Activated naive CD4-positive, alpha-beta T cell treated with Interleukin-2 at 50 U/mL for 16 hours (primary cell): ENCODE measurements around the gene TOX2.
A peak's percentile ranks its signal among the peaks of the same experiment; 100 is the strongest.

Experiments used
- DNase-seq: peaks from one replicate; pipeline ENCODE4 v3.0.0-alpha.2; 2020

Gene TOX2

DNA sequence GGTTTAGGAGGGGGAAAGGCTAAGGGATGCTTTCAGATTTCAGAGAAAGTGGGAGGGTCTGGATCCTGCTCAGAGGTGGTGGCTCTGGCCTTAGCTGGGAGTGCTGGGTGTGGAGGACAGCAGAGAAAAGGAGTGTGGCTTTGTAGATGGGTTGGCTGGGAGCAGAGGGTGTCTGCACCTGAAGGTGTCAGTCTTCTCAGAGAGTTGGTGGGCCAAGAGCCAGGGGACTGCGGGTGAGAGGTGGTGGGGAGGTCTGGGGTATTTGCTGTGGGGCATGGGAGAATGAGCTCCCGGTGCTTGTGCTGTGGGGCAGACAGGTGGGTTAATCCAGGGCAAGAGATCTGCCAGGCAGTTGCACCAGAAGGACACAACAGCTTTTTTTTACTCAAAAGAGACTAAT lies 67.4 kb downstream of the TOX2 start:
- DNase-seq, result no peak

DNA sequence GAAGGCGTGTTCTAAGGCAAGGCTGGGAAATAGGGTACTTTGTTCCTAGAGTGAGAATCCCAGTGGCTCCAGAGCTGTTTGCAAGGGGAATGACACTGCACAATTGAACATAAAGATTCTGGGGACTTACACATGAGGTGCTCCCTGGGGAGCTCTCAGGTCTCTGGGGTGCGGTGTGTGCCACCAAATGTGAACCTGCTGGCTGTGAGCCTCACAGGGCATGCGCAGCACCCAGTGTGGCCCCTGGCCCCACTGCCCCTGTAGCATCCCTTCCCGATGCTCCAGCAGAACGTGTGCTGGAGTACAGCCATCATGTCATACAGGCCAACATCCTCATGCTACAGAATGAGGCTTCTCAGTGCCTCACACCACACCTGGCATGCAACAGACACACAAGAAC lies 68.2 kb downstream of the TOX2 start:
- DNase-seq, result no peak

DNA sequence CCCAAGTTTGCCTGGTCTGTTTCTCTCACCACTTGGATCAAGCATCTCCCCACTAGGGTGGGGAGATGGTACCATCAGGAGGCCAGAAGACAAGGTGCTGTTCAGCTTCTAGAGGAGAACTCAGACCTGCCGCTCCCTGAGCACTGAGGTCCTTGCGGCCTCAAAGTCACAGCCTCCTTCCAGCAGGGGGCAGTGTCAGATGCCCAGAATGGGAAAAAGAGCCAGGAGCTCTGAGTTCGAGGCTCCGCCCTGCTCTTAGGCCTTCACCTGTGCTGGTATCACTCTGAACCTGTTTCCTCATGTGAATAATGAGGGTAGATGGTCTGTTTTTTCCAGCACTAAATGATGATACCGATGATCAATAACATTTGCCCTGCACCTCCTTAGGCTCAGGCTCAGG lies 68.7 kb downstream of the TOX2 start:
- peak; percentile 40 for DNase-seq

DNA sequence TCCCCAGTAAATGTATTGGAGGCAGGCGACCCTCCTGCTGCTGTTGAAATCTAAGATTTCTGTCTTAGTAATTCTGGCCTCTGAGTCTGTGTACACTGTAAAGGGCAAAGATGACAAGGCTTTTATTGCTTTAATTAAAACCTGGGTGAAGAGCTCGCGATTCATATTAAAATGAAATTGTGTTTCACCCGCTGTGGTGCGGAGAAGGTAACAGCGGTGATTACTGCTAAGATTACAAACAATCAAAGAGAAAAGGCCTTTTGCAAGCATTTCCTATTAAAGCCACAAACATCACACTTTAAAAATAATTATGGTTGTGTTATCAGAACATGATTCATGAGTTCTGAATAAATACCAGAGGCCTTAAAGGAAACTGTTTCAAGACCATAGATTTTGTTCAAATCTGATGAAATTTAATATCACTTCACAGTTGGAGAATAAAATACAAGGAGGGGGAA lies 69.3 kb downstream of the TOX2 start:
- no peak for DNase-seq

DNA sequence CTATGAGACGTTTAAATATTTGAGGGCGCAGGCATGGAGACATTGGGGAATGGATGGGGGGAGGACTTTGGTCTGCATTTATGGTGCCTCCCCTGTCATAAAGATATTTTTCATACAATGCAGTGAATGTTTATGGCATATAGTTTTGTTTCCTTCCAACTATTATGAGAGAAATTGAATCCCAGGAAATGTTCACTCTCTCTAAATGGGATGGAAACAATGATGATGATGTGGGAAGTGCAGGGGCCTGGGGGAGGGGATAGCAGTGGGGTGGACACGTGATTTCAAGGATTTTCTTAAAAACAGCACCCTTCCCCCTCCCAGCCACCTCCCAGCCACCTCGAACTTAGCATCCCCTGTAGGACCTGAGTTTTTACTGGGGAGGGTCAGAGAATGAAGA lies 69.9 kb downstream of the TOX2 start:
- DNase-seq, result no peak

DNA sequence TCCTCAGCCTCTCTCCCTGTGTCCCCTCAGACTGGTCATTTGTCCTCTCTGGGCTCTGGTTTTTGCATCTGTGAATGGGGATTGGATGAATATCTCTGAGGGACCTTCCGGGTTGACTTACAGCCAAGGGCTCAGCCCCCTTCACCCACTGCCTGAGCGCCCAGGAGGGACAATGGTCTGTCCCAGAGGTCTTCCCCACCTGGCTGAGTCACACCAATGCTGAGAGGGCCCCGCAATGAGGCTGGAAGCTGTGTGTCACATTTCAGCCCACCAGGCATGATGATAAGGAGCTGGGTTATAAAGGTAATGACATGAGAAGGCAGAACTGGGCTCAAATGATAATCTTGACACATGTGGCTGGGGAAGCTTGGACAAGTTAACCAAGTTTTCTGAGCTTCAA lies 70.5 kb downstream of the TOX2 start:
- DNase-seq, result no peak

DNA sequence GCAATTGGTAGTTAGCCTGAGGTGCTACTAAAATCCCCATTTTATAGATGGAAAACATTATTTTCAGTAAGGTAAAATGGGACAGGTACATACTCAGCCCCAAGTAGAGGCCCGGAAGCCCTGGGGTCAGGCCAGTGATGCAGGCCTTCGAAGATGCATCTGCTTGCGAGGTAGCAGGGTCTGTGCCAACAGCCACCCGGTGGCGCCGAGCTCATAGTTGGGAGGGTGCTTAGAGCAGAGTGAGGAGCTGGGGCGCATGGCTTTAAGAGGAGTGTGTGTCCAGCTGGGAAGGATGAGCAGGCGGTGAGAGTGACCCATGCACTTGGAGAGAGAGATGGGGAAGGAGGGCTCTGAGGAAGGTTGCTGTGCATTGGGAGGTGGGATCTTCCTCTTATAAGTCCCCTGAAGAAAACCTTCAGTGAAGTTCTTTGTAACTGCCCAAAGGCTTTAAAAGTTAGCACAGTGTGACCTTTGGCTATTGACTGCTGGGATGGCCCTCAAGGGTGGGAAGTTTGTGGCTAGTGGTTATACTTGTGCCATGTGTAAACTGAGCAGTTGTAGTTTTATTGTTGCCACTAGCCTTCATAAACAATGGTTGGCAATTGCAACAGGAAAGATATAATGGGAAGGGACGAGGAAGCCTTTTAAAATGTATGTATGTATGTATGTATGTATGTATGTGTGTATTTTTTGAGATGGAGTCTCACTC lies 71.1 kb downstream of the TOX2 start:
- no peak for DNase-seq

DNA sequence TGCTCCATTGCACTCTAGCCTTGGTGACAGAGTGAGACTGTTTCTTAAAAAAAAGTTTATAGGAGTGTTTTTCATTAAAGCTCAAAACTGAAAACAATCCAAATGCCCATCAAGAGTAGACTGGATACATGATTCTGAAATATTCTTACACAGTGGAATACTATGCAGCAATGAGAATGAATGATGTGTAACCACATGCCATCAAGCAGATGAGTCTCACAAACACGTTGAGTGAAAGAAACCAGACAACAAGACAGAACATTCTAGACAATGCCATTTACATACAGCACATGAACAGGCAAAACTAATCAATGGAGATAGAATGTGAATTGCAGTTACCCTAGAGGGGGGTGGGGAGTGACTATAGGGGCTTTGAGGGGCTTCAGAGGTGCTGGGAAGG lies 72.4 kb downstream of the TOX2 start:
- no peak for DNase-seq

DNA sequence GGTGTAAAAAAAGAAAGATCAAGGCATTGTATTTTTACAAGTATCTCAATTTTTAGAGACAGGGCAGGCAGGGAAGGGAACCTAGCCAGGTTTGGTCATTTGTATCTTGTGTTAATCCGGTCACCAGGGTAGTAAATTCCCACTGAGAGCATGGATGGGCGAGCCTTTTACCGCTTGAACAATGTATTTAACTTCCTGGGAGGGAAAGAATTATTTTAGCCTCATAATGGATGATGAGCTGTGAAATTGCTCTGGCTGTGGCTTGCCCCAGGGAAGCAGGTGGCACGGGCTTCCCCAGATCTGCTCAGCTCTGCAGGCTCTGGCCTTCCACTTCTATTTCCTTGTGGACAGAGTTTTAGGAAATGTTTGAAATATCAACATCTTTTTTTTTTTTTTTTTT lies 72.9 kb downstream of the TOX2 start:
- DNase-seq, result no peak

DNA sequence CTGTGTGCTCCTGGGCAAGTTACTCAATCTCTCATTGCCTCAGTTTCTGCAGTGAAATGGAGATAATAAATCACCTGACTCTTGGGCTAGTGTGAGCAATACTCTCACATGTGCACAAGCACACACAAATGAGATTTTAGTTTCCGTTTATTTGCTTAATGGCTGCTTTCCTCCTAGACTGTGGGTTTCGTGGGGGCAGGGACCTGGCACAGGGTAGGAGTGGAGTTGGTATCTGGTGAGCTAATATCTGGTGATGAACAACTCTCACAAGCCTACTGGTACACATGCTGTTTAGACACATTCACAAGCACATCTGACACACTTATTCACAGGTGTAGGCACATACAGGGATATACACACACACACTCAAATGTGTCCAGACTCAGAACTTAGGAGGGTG lies 73.8 kb downstream of the TOX2 start:
- DNase-seq, result no peak

DNA sequence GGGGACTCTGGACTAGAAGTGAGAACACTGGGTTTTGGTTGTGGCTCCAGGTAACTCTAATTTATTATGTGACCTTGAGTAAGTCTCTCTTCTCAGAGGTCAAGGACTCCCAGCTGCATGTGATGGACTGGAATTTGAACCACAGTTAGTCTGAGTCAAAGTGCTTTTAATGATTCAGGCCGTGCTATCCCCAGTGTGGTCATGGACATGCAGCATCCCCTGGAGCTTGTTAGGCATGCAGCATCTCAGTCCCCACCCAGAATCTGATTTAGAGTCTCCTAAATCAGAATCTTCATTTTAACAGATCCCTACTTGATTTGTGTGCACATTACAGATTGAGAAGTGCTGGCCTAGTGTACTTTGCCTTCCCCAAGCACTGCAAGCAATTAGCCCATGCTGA lies 74.2 kb downstream of the TOX2 start:
- DNase-seq, result no peak

DNA sequence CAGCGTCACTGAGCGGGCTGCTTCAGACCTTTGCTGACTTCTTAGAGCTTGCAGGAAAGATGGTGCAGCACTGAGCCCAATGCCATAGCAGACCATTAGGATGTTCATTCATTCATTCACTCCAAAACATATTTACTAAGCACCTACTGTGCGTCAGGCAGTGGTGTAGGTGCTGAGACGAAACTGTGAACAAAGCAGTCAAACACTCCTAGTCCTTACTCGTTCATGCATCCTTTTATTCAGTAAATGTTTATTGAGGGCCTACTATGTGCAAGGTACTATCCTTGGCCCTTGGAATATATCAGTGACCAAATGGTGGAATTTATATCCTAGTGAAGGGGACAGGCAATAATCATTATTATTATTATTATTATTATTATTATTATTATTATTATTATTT lies 76.6 kb downstream of the TOX2 start:
- no peak for DNase-seq

DNA sequence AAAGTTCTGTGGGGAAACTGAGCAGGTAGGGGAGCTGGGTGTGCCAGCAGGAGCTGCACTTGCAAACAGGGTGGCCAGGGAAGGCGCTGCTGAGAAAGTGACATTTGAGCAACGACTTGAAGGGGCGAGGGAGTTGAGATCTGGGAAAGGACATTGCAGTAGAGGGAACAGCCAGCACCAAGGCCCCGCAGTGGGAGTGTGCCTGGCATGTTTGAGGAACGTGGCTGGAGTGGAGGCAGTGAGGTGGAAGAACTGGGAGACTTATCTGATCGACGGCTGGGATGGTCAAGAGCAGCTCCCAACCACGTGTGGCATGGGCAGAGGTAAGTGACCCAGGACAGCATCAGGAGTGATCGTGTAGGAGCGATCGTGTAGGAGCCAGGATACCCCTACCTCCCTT lies 77.3 kb downstream of the TOX2 start:
- no peak for DNase-seq

DNA sequence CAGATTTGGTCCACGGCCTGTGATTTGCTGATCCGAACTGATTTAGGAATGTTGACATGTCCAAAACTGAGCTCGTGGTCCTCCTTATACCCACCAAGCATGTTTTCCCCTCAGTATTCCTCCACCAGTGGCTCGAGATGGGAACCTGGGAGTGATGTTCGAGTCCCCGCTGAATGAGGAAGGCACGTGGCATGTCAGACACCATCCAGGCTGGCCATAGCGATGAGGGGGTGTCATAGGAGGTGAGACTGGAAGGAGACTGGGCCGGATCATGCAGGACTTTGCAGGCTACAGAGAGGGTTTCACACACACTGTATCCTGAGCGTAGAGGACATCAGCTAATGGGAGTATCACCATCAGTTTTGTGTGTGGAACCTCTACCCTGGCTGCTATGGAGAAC lies 78.2 kb downstream of the TOX2 start:
- no peak for DNase-seq

DNA sequence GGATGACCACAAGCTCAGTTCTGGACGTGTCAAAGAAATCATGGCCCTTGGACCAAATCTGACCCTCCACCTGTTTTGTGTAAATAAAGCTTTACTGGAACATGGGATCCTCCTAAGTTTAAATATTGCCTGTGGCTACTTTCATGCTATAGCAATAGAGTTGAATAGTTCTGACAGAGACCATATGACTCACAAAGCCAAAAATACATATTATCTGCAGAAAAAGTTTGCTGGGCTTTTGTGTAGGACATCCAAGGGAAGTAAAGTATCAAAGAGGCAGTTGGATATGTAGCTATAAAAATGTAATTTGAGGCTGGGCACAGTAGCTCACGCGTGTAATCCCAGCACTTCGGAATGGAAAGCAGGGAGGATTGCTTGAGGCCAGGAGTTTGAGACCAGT lies 78.9 kb downstream of the TOX2 start:
- no peak for DNase-seq

DNA sequence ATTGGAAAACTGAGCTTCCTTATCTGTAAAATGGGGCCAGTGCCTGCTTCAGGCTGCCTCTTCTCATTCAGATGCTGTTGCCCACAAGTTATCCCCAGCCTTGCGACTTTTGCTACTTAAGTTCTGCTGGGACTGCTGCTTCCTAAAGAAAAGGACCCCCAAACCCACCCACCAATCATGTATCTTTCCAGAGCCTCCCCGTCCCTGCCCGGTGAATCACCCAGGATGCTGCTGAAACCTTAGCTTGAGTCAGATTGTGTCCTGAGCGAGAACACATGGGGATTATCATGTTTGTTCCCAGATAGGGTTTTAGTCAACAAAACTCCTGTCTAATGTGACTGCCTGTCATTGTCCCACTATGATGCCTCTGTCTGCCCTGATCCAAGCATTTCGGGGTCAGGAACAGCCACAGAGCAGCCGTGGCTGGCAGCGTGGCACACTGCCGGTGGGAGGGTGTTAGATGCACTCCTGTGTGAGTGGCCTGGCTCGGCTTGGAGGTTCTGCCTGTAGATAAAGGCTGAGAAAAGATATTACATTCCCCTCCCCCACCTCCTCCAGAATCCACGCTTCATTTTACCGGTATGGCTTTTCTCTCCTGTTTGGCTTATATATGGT lies 79.9 kb downstream of the TOX2 start:
- no peak for DNase-seq

DNA sequence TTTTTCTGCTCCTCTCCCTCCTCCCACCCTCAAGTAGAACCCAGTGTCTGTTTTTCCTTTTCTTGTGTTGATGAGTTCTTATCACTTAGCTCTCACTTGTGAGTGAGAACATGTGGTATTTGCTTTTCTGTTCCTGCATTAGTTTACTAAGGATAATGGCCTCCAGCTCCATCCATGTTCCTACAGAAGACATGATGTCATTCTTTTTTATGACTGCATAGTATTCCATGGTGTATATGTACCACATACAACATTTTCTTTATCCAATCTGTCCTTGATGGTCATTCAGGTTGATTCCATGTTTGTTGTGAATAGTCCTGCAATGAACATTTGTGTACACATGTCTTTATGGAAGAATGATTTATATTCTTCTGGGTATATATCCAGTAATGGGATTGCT lies 81.0 kb downstream of the TOX2 start:
- no peak for DNase-seq

DNA sequence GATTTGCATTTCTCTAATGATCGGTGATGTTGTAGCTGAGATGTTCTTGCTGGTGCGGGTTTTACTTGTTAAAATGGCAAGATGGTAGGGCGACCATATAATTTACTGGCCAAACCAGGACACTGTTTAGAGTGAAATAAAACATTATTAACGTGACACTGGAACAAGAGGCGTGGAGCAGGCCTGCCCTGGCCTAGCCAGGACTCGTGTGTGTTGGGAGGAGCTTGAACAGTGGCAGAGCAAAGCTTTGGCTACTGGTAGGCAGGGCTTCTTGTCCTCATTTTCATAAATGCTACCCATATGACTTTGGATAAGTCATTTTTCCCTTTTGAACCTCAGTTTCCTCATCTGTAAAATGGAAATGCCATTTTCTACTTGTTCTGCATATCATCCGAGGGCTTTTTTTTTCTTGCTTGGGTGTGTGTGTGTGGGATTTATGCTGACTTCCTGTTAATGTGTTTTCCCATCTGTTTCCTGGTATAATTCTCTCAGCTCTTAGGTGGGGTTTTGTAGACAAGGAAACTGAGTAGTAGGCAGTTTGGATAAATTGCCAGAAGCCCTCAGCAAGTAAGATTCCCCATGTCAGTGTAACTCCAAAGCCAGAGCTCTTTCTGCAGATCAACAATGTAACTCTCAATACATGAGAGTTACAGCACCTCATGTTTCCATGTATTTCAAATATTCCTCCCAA lies 81.7 kb downstream of the TOX2 start:
- DNase-seq, result no peak

DNA sequence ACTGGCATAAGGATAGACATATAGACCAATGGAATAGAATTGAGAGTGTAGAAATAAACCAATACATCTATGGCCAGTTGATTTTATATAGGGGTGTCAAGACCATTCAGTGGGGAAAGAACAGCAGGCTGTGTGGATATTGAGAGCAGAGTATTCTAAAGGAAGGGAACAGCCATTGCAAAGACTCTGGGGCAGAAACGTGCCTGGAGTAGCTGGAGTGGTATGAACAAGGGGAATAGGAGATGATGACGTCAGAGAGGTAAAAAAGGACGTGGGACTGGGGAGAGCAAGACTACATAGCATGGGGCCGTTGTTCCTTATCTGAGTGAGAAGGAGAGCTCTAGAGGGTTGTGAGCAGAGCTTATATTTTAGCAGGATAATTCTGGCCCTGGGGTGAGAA lies 85.2 kb downstream of the TOX2 start:
- no peak for DNase-seq

DNA sequence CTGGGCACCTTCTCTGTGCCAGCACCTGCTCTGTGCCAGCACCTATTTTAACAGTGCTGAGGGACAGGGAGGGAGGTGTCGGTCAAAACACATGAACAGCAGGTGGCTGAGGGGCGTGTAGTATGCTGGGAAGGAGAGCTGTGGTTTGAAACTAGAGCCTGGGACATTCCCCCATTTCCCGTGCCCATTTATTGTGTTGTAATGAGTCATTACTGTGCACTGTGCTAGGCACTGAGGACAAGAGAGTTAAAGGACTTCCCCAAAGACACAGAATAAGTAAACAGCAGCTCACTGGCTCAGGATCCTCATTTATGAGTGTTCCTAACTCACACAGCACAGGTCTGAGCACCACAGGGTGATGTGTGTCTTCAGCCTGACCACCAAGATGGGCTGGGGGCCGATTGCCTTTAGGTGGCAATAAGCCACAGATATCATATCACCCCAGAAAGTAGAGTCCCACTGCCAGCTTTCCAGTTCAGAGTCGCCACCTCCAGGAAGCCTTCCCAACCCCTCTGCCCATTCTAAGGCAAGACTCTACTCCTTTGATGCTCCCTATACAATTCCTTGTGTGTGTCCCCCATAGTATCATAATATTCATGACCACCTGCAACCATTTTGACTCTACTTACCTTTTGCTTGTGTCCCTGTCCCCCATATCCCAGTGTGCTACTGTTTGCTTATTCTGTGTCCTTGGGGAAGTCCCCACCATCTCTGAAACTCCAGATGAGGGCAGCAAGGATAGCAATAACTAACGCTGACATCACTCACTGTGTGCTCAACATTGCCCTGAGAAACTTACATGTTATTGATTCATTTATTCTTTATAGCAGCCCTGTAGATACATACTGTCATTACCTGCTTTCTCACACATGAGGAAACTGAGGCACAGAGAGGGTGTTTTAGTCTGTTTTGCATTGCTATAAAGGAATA lies 87.3 kb downstream of the TOX2 start:
- no peak for DNase-seq

DNA sequence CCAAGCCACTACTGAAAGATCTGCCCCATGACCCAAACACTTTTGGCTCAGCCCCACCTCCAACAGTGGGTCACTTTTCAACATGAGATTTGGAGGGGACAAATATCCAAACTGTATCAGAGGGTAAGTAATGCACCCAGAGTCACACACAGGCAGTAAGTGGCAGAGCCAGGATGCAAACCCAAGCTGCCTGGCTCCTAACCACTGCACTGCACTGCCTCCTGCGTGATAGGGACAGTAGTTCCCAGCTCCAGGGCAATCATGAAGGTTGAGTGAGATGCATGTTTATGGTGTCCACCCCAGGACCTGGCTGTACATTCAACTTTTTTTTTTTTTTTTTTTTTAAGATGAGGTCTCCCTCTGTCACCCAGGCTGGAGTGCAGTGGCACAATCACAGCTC lies 88.2 kb downstream of the TOX2 start:
- DNase-seq, result no peak

DNA sequence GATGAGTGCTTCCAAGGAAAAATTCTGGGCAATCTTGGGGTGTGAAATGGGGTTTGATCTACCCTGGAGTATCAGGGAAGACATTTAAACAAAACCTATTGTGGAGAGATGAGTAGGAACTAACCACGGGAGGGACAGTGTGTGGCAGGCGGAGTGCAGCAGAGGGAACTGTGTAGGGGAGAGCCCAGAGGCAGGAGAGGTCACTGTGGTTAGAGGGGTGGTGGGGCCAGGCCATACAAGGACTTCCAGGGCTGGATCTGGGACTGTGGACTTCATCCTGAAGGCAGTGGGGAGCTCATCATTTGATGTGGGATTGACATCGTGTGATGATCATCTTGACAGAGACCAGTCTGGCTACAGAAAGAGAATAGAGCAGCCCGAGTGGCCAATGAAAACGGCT lies 89.0 kb downstream of the TOX2 start:
- no peak for DNase-seq

DNA sequence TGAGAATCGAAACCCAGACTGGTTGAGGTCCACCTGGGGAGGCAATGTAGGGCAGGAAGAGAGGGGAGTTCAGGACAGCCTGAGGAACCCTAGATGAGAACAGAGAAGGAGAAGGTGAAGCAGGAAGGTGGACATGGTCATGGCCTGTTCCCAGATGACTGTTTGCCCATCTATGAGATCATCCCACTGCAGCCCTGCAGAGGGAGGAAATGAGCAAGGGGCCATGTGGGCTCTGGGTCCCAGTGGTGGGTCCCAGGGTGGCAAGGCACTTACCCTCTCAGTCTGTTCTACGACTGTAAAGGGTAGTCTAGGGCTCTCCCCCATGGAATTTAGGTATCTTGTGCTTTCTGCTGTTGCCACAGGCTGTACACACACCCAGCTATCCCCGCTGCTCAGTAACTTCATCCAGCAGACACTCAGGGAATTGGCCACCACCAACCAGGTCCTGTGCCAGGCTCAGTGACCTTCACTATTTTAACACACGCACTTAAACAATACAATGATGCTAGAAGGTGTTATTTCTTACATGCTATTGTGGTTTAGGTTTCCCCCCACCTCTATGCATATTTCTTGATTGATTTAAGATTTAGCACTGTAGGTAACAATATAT lies 89.8 kb downstream of the TOX2 start:
- no peak for DNase-seq
